KMS-11 (cell line): Measurements from ENCODE around the gene EFCAB11.
"Not testable (repeated sequence)": the region's sequence is repeated elsewhere in the genome, so short reads cannot be mapped to it uniquely, and the experiment has no call there.

ENCODE experiments used
- H2AFZ ChIP-seq: fragments of 200-600 bp; sonication (generic); 2 replicates; pipeline ENCODE4 v1.6.1; 2016; ENCODE audit warnings: antibody characterized with exemption, mixed run types, low read depth
- H3K27ac ChIP-seq: fragments of 200-600 bp; sonication (generic); 2 replicates; pipeline ENCODE4 v1.6.1; 2016; ENCODE audit warnings: mild to moderate bottlenecking, mixed run types
- H3K27me3 ChIP-seq: fragments of 200-600 bp; sonication (generic); 2 replicates; pipeline ENCODE4 v1.6.1; 2017; ENCODE audit warnings: mild to moderate bottlenecking, low read depth, mixed run types, moderate library complexity; ENCODE audit not compliant: insufficient read depth
- H3K36me3 ChIP-seq: fragments of 200-600 bp; sonication (generic); 2 replicates; pipeline ENCODE4 v1.6.1; 2017; ENCODE audit warnings: mild to moderate bottlenecking, mixed run types; ENCODE audit not compliant: insufficient read depth
- H3K4me1 ChIP-seq: fragments of 200-600 bp; sonication (generic); 2 replicates; pipeline ENCODE4 v1.6.1; 2016; ENCODE audit warnings: mild to moderate bottlenecking, low read depth, mixed run types; ENCODE audit not compliant: poor library complexity, severe bottlenecking
- H3K4me2 ChIP-seq: fragments of 200-600 bp; sonication (generic); 2 replicates; pipeline ENCODE4 v1.7.0; 2016; ENCODE audit warnings: mild to moderate bottlenecking, mixed run types
- H3K4me3 ChIP-seq: fragments of 200-600 bp; sonication (generic); IDR thresholded peaks from 2 replicates; pipeline ENCODE4 v1.6.1; 2017; ENCODE audit warnings: low read depth, low read length, mixed read lengths; ENCODE audit not compliant: insufficient read depth
- H3K79me2 ChIP-seq: fragments of 200-600 bp; sonication (generic); 2 replicates; pipeline ENCODE4 v1.6.1; 2016; ENCODE audit warnings: low read depth, mixed run types; ENCODE audit not compliant: insufficient read depth
- H3K9ac ChIP-seq: fragments of 200-600 bp; sonication (generic); 2 replicates; pipeline ENCODE4 v1.6.1; 2016; ENCODE audit warnings: mild to moderate bottlenecking, mixed run types
- H4K20me1 ChIP-seq: fragments of 200-600 bp; sonication (generic); 2 replicates; pipeline ENCODE4 v1.6.1; 2016; ENCODE audit warnings: mild to moderate bottlenecking, mixed run types; ENCODE audit not compliant: insufficient read depth
- CTCF ChIP-seq: fragments of 200-600 bp; sonication (generic); conservative IDR thresholded peaks from 2 replicates; pipeline ENCODE4 v1.6.1; 2017; ENCODE audit warnings: low read depth, mild to moderate bottlenecking, antibody characterized with exemption, low read length, moderate library complexity, mixed read lengths

EFCAB11 gene

DNA sequence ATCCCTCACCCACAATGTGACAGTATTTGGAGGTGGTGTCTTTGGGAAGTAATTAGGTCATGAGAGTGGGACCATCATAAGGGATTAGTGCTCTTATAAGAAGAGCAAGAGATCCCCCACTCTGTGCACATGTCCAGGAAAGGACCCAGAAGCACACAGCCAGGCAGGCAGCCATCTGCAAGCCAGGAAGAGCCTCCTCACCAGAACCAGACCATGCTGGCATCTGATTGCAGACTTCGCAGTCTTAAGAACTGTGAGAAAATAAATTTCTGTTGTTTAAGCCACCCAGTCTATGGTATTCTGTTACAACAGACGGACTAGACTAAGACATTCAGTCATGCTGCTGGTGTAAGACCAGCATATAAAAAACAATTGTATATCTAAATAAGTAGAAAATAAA lies 69.8 kb downstream of the EFCAB11 start:
- Histone ChIP-seq H3K4me2 (no peak overlapping the region), H2AFZ (no peak overlapping the region), H3K9ac (no peak overlapping the region), H3K27ac (no peak overlapping the region), H3K4me3 (no peak overlapping the region), H4K20me1 (no peaks in the 10 kb centered on the region), H3K36me3 (no peaks in the 10 kb centered on the region), H3K27me3 (no peaks in the 10 kb centered on the region), H3K4me1 (no peaks in the 10 kb centered on the region), H3K79me2 (no peaks in the 10 kb centered on the region)
- TF ChIP-seq CTCF, result no peak

DNA sequence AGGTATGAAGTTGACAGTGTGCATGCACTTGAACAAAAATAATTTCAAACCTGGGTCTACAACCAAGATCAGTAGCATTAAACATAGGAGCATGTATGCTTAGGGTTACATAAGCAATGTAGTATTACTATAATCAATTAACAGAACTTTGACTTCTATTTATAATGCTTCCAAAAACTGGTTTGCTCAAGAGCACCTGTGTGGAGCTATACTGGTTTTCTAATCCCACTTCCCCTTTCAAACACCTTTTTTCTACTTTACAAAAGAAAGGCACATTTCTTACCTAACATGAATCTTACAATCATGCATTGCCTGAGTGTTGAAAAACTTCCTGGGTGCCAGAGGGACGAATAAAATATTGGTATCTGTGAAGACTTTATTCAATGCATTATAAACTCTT lies 72.7 kb downstream of the EFCAB11 start:
- no peak for TF ChIP-seq CTCF

DNA sequence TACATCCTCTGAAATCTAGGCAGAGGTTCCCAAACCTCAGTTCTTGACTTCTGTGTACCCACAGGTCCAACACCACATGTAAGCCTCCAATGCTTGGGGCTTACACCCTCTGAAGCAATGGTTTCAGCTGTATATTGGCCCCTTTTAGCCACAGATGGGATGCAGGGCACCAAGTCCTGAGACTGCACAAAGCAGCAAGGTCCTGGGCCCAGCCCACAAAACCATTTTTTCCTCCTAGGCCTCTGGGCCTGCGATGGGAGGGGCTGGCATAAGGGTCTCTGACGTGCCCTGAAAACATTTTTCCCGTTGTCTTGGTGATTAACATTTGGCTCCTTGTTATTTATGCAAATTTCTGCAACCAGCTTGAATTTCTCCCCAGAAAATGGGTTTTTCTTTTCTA lies 80.4 kb downstream of the EFCAB11 start:
- H3K4me3 ChIP-seq, H3K36me3 ChIP-seq, H4K20me1 ChIP-seq, H3K27ac ChIP-seq, H3K79me2 ChIP-seq, H3K4me1 ChIP-seq, H2AFZ ChIP-seq, H3K9ac ChIP-seq, H3K27me3 ChIP-seq, H3K4me2 ChIP-seq: not testable (repeated sequence)

More for the DNA sequence above, 72.7 kb downstream of the EFCAB11 start:
- Histone ChIP-seq H4K20me1 (no peaks in the 10 kb centered on the region), H2AFZ (no peak overlapping the region), H3K4me3 (no peak overlapping the region), H3K27me3 (no peaks in the 10 kb centered on the region), H3K79me2 (no peaks in the 10 kb centered on the region), H3K4me2 (no peak overlapping the region), H3K27ac (no peak overlapping the region), H3K4me1 (no peaks in the 10 kb centered on the region), H3K9ac (no peak overlapping the region), H3K36me3 (no peaks in the 10 kb centered on the region)

DNA sequence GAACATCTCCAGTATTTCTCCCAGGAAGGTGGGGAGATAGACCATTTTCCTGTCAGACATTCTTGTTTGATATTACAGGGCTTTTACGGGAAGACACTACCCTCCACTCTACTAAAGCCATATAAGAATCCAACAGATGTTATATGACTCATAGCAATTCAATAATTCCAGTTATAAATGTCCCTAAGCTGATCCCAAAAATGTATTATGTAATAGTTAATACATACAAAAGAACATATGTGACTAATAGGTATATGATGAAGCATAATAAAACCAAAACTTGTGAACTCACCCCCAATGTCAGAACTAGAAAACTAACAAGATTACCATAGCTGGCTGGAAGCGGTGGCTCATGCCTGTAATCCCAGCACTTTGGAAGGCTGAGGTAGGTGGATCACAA lies 84.2 kb downstream of the EFCAB11 start:
- H3K36me3 ChIP-seq, result no peaks in the 10 kb centered on the region
- no peaks in the 10 kb centered on the region for H3K4me1 ChIP-seq
- no peaks in the 10 kb centered on the region for H4K20me1 ChIP-seq
- no peaks in the 10 kb centered on the region for H3K27me3 ChIP-seq
- H2AFZ ChIP-seq, result no peak overlapping the region
- no peak overlapping the region for H3K27ac ChIP-seq
- no peak overlapping the region for H3K4me3 ChIP-seq
- H3K9ac ChIP-seq, result no peak overlapping the region
- TF ChIP-seq CTCF, result no peak
- H3K79me2 ChIP-seq, result no peaks in the 10 kb centered on the region
- no peak overlapping the region for H3K4me2 ChIP-seq

DNA sequence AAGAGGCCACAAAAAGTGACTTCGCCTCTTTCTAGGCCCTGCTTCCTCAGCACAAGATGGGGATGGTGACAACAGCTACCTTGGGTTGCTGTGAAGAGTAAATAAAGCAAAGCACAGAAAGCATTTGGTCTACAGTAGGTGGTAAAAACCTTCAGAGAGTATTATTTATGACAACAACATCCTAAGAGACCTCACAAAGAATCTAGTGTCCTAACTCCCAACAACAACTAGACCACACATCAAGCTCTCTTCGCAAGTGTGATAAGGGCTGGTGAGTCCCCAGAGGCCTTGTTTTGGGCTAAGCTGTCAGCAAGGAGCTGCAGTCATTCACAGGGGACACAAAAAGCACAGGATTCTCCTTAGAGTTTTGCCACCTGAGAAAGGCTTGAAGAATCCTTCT lies 84.9 kb downstream of the EFCAB11 start:
- Histone ChIP-seq H4K20me1 (no peaks in the 10 kb centered on the region), H3K4me1 (no peaks in the 10 kb centered on the region), H3K36me3 (no peaks in the 10 kb centered on the region), H3K4me2 (no peak overlapping the region), H2AFZ (no peak overlapping the region), H3K27ac (no peak overlapping the region), H3K9ac (no peak overlapping the region), H3K27me3 (no peaks in the 10 kb centered on the region), H3K4me3 (no peak overlapping the region), H3K79me2 (no peaks in the 10 kb centered on the region)
- TF ChIP-seq CTCF, result no peak
